Upper lobe of right lung (tissue), 1 donor: Measurements from ENCODE around the gene GALNT2. TPM values are rescaled to one million over a fixed set of nuclear protein-coding genes. Genes with fewer than 3 reads are reported as not detected.
A peak's percentile ranks its signal among the peaks of the same experiment; 100 is the strongest.

Experiments used
- ATAC-seq: fragments of 200-7000 bp; cut with Tn5 transposase; one replicate; pipeline ENCODE4 v1.9.1; 2020; ENCODE audit warnings: mild to moderate bottlenecking, moderate library complexity
- DNase-seq: peaks from one replicate; pipeline ENCODE4 v3.0.0-alpha.2; 2020
- H3K27ac ChIP-seq: fragments of 200-600 bp; one replicate; pipeline ENCODE4 v1.8.0; 2022
- H3K27me3 ChIP-seq: fragments of 200-600 bp; one replicate; pipeline ENCODE4 v1.8.0; 2022; ENCODE audit warnings: mild to moderate bottlenecking
- H3K36me3 ChIP-seq: fragments of 200-600 bp; one replicate; pipeline ENCODE4 v1.8.0; 2022
- H3K4me1 ChIP-seq: fragments of 200-600 bp; one replicate; pipeline ENCODE4 v1.8.0; 2022
- H3K4me3 ChIP-seq: fragments of 200-600 bp; one replicate; pipeline ENCODE4 v1.8.0; 2022; ENCODE audit warnings: mild to moderate bottlenecking
- H3K9me3 ChIP-seq: fragments of 200-600 bp; one replicate; pipeline ENCODE4 v1.8.0; 2022
- intact Hi-C: fragments of 100-400 bp; cut with DNase I; formaldehyde crosslinking; loops from one replicate; pipeline ENCODE4 v1.11.0; 2022
- total RNA-seq: library from RNA; stranded (reverse); fragmentation: NEBNext Ultra II Directional; extraction: Animal tissue kit (Norgen Biotek cat#: 25700); gene quantifications from one replicate; pipeline ENCODE4 v1.2.1, GENCODE V29; 2021
- TF ChIP-seq, protein P1 (sequence below): fragments of 200-600 bp; IDR thresholded peaks from one replicate; pipeline ENCODE4 v1.8.0; 2022; ENCODE audit warnings: antibody characterized with exemption
- donor health status: DM: no; HTN: yes; CAD: no; lungs with severe emphysema.

The GALNT2 gene
- total RNA-seq, 1 donor from 2014 or later, result 55.1 TPM

- Histone ChIP-seq H3K4me3 (no peak overlapping the region), H3K27ac (peak overlapping the region; percentile 53), H3K27me3 (no peaks in the 10 kb centered on the region), H3K36me3 (peaks cover 12% of the 10 kb centered on the region), H3K9me3 (no peaks in the 10 kb centered on the region), H3K4me1 (peaks cover 9% of the 10 kb centered on the region)
- peak; percentile 78 for DNase-seq
- TF ChIP-seq, protein P1, sequence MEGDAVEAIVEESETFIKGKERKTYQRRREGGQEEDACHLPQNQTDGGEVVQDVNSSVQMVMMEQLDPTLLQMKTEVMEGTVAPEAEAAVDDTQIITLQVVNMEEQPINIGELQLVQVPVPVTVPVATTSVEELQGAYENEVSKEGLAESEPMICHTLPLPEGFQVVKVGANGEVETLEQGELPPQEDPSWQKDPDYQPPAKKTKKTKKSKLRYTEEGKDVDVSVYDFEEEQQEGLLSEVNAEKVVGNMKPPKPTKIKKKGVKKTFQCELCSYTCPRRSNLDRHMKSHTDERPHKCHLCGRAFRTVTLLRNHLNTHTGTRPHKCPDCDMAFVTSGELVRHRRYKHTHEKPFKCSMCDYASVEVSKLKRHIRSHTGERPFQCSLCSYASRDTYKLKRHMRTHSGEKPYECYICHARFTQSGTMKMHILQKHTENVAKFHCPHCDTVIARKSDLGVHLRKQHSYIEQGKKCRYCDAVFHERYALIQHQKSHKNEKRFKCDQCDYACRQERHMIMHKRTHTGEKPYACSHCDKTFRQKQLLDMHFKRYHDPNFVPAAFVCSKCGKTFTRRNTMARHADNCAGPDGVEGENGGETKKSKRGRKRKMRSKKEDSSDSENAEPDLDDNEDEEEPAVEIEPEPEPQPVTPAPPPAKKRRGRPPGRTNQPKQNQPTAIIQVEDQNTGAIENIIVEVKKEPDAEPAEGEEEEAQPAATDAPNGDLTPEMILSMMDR, result no peak
- peak; percentile 92 for ATAC-seq
- intact Hi-C loops, result no loop called here
Observed at GRCh38 chr1:230204842-230205241, 137.8 kb downstream of the GALNT2 start.

DNA sequence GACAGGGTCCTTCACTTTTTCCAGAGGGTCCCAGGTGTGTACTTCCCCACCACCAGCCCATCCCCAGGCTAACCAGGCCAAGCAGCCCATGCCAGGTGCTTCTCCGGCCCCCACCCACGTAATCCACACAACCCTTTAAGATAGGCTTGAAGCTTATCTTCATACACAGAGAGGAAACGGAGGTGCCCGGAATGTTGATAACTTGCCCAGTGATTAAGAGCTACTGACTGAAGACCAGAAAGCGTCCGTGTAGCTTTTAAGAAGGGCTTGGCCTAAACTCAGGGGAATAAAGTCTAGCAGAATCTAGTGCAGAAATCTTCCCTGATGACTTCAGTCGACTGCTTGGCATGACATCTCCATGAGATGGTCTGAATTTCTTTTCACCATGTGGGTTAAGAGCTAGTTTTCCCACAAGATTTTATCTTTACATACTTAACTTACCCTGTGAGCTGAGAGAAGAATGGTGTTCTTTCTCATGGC lies 138.7 kb downstream of the GALNT2 start:
- H3K36me3 ChIP-seq, result peaks cover 12% of the 10 kb centered on the region
- TF ChIP-seq, protein P1, result no peak
- H3K27ac ChIP-seq, result peak overlapping the region; percentile 7
- no peak overlapping the region for H3K4me3 ChIP-seq
- peaks cover 18% of the 10 kb centered on the region for H3K4me1 ChIP-seq
- DNase-seq (no peak), ATAC-seq (peak; percentile 54)
- no peaks in the 10 kb centered on the region for H3K9me3 ChIP-seq
- intact Hi-C loops, result no loop called here
- H3K27me3 ChIP-seq, result no peaks in the 10 kb centered on the region

DNA sequence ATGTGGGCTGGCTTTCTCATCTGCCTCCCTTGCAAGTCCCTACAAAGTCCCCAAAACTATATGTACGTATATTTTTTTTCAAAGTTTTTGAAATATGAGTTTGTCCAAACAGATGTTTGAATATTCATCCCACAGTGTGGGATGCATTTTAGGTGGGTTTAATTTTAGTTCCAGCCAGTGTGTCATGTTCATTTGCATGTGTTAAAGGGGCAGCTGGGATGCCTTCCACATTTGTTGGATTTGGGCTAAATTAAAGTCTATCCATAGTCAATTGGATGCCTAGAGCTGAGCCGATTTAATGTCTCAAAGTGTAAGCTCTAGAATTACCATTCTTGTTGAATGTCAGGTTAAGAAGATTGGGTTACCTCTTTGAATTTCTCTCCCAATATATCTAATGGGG lies 139.2 kb downstream of the GALNT2 start:
- H3K4me1 ChIP-seq, result peaks cover 22% of the 10 kb centered on the region
- no peaks in the 10 kb centered on the region for H3K9me3 ChIP-seq
- no peaks in the 10 kb centered on the region for H3K27me3 ChIP-seq
- ATAC-seq, result no peak
- H3K36me3 ChIP-seq, result peaks cover 12% of the 10 kb centered on the region
- TF ChIP-seq, protein P1, result no peak
- H3K27ac ChIP-seq, result peak overlapping the region; percentile 7
- intact Hi-C loops, result no loop called here
- no peak for DNase-seq
- no peak overlapping the region for H3K4me3 ChIP-seq

GRCh38 chr1:230206976-230207375 lies 139.9 kb downstream of the GALNT2 start:
- DNase-seq (no peak), ATAC-seq (no peak)
- Histone ChIP-seq H3K4me3 (no peak overlapping the region), H3K27me3 (no peaks in the 10 kb centered on the region), H3K4me1 (peaks cover 30% of the 10 kb centered on the region), H3K9me3 (no peaks in the 10 kb centered on the region), H3K27ac (peak overlapping the region; percentile 7), H3K36me3 (peaks cover 12% of the 10 kb centered on the region)
- TF ChIP-seq, protein P1, result no peak
- intact Hi-C loops, result no loop called here

DNA sequence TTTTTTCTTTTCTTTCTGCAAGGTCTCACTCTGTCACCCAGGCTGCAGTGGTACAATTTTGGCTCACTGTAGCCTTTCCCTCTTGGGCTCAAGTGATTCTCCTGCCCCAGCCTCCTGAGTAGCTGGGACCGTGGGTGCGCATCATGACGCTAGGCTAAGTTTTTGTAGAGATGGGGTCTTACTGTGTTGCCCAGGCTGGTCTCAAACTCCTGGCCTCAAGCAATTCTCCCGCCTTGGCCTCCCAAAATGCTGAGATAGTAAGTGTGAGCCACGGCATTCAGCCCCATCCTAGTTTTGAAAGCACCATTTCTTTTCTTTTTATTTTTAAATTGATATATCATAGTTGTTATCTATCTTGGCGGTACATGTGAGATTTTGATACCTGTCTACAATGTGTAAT lies 140.6 kb downstream of the GALNT2 start:
- peaks cover 33% of the 10 kb centered on the region for H3K4me1 ChIP-seq
- H3K27ac ChIP-seq, result no peak overlapping the region
- intact Hi-C loops, result no loop called here
- TF ChIP-seq, protein P1, result no peak
- no peak overlapping the region for H3K4me3 ChIP-seq
- H3K36me3 ChIP-seq, result peaks cover 12% of the 10 kb centered on the region
- H3K27me3 ChIP-seq, result no peaks in the 10 kb centered on the region
- no peak for ATAC-seq
- DNase-seq, result no peak
- no peaks in the 10 kb centered on the region for H3K9me3 ChIP-seq

GRCh38 chr1:230208619-230209261 lies 141.7 kb downstream of the GALNT2 start:
- intact Hi-C loops, result no loop called here
- no peak for DNase-seq
- H3K27me3 ChIP-seq, result no peaks in the 10 kb centered on the region
- peaks cover 38% of the 10 kb centered on the region for H3K4me1 ChIP-seq
- TF ChIP-seq, protein P1, result no peak
- peaks cover 7% of the 10 kb centered on the region for H3K36me3 ChIP-seq
- no peak overlapping the region for H3K4me3 ChIP-seq
- no peaks in the 10 kb centered on the region for H3K9me3 ChIP-seq
- no peak for ATAC-seq
- H3K27ac ChIP-seq, result peak overlapping the region; percentile 19
